Measurements from ENCODE around the gene GTPBP2.
A peak's percentile ranks its signal among the peaks of the same experiment; 100 is the strongest.

The GTPBP2 gene

GRCh38 chr6:43584892-43585570 lies 44.0 kb downstream of the GTPBP2 start:
- DNase-seq, result no peak
- no peaks in the 10 kb centered on the region for H3K9me3 Mint-ChIP-seq
- no peak overlapping the region for H3K4me3 Mint-ChIP-seq
- H3K36me3 Mint-ChIP-seq (ENCODE audit: low read depth), result peaks cover 47% of the 10 kb centered on the region
- no peak for ATAC-seq
- peaks cover 24% of the 10 kb centered on the region for H3K4me1 Mint-ChIP-seq
- peak overlapping the region; percentile 17 for H3K27ac Mint-ChIP-seq
- no peaks in the 10 kb centered on the region for H3K27me3 Mint-ChIP-seq

GRCh38 chr6:43582911-43583310 lies 46.2 kb downstream of the GTPBP2 start:
- DNase-seq (no peak), ATAC-seq (no peak)
- Mint-ChIP-seq H3K4me3 (no peak overlapping the region), H3K9me3 (no peaks in the 10 kb centered on the region), H3K27me3 (no peaks in the 10 kb centered on the region), H3K27ac (peak overlapping the region; percentile 29), H3K36me3 (ENCODE audit: low read depth) (peaks cover 43% of the 10 kb centered on the region), H3K4me1 (peaks cover 37% of the 10 kb centered on the region)

- Mint-ChIP-seq H3K27me3 (no peaks in the 10 kb centered on the region), H3K36me3 (ENCODE audit: low read depth) (peaks cover 40% of the 10 kb centered on the region), H3K27ac (no peak overlapping the region), H3K4me1 (peaks cover 40% of the 10 kb centered on the region), H3K9me3 (no peaks in the 10 kb centered on the region), H3K4me3 (peak overlapping the region; percentile 100)
- ATAC-seq (no peak), DNase-seq (no peak)
Measured at GRCh38 chr6:43579171-43579570, 49.9 kb downstream of the GTPBP2 start.

GRCh38 chr6:43578748-43579147 lies 50.3 kb downstream of the GTPBP2 start:
- H3K4me3 Mint-ChIP-seq, result peak overlapping the region; percentile 100
- ATAC-seq, result no peak
- peaks cover 38% of the 10 kb centered on the region for H3K36me3 Mint-ChIP-seq (ENCODE audit: low read depth)
- no peaks in the 10 kb centered on the region for H3K9me3 Mint-ChIP-seq
- no peak overlapping the region for H3K27ac Mint-ChIP-seq
- H3K4me1 Mint-ChIP-seq, result peaks cover 36% of the 10 kb centered on the region
- H3K27me3 Mint-ChIP-seq, result no peaks in the 10 kb centered on the region
- no peak for DNase-seq

- no peaks in the 10 kb centered on the region for H3K27me3 Mint-ChIP-seq
- H3K27ac Mint-ChIP-seq, result peak within 1 kb of the TSS; percentile 96
- H3K9me3 Mint-ChIP-seq, result no peaks in the 10 kb centered on the region
- peaks cover 46% of the 10 kb centered on the region for H3K4me1 Mint-ChIP-seq
- H3K36me3 Mint-ChIP-seq (ENCODE audit: low read depth), result peaks cover 44% of the 10 kb centered on the region
- ATAC-seq (peak; percentile 97), DNase-seq (peak; percentile 94)
- H3K4me3 Mint-ChIP-seq, result peak within 1 kb of the TSS; percentile 100
Measured at GRCh38 chr6:43575772-43576551, 53.1 kb downstream of the GTPBP2 start, which contains the start of the genes POLH and XPO5. POLH (plus strand) TSS chr6:43576185; CDS start chr6:43582320, 6,135 bp downstream. XPO5 (minus strand) TSS chr6:43576038; CDS start chr6:43575864, 174 bp downstream.

- ATAC-seq (no peak), DNase-seq (peak; percentile 58)
- H3K36me3 Mint-ChIP-seq (ENCODE audit: low read depth), result peaks cover 51% of the 10 kb centered on the region
- H3K4me1 Mint-ChIP-seq, result peaks cover 50% of the 10 kb centered on the region
- H3K9me3 Mint-ChIP-seq, result no peaks in the 10 kb centered on the region
- H3K27me3 Mint-ChIP-seq, result no peaks in the 10 kb centered on the region
- H3K27ac Mint-ChIP-seq, result peak overlapping the region; percentile 96
- H3K4me3 Mint-ChIP-seq, result peak overlapping the region; percentile 100
Measured at GRCh38 chr6:43575105-43575771, 53.8 kb downstream of the GTPBP2 start.

GRCh38 chr6:43572015-43572414 lies 57.0 kb downstream of the GTPBP2 start:
- H3K4me3 Mint-ChIP-seq, result no peak overlapping the region
- no peaks in the 10 kb centered on the region for H3K27me3 Mint-ChIP-seq
- ATAC-seq (no peak), DNase-seq (no peak)
- H3K27ac Mint-ChIP-seq, result no peak overlapping the region
- H3K4me1 Mint-ChIP-seq, result peaks cover 30% of the 10 kb centered on the region
- peaks cover 54% of the 10 kb centered on the region for H3K36me3 Mint-ChIP-seq (ENCODE audit: low read depth)
- no peaks in the 10 kb centered on the region for H3K9me3 Mint-ChIP-seq

GRCh38 chr6:43570876-43571441 lies 58.1 kb downstream of the GTPBP2 start:
- H3K9me3 Mint-ChIP-seq, result no peaks in the 10 kb centered on the region
- ATAC-seq (peak; percentile 20), DNase-seq (no peak)
- H3K4me1 Mint-ChIP-seq, result peaks cover 30% of the 10 kb centered on the region
- no peaks in the 10 kb centered on the region for H3K27me3 Mint-ChIP-seq
- H3K27ac Mint-ChIP-seq, result peak overlapping the region; percentile 83
- H3K4me3 Mint-ChIP-seq, result no peak overlapping the region
- H3K36me3 Mint-ChIP-seq (ENCODE audit: low read depth), result peaks cover 59% of the 10 kb centered on the region
